ENCODE measurements around the gene HUS1B.
A peak's percentile ranks its signal among the peaks of the same experiment; 100 is the strongest.
"Not testable (repeated sequence)": the region's sequence is repeated elsewhere in the genome, so short reads cannot be mapped to it uniquely, and the experiment has no call there.

Gene HUS1B

DNA sequence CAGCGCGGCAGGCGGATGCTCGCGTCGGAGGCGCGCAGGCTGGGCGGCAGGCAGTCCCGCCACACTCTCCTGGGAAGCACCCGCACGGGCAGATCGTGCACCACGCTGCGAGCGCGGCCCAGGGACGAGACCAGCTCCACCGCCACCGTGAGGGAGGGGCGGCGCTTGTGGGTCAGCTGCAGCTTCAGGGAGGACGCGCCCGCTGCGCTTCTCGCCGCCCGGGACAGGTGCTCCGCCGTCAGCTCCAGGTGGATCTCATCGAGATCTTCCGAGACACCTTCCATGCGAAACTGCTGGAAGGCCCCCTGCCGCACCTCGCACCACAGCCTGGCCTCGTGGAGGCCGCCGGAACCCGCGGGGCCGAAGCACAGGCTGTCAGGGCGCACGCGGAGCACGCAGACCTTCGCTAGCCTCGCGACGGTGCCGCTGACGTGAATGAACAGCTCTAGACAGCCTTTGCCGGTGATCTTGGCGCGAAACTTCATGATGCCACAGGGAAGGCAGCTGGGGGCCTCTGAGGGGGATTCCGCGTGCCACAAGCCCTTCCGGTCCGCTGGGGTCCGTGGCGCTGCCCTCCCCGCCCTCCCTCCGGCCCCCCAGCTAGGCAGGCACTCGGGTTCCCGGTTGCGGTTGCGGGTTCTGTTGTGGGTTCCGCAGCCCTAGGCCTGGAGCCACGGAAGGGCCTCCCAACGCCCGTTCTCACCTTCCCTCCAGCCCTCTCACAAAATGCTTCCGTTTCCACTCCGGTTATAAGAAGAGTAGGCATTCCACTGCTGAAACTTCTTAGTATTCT is at the start of gene HUS1B:
TSS of gene HUS1B (minus strand) at position 641 of the 793 bp plus-strand sequence. CDS start at position 485, 156 bp downstream.
- H3K4me1 ChIP-seq (ENCODE audit: control insufficient read depth, insufficient read depth, low read length): peaks cover 3% of the 10 kb centered on the region
- no peaks in the 10 kb centered on the region for H3K27me3 ChIP-seq (ENCODE audit: control insufficient read depth, insufficient read depth, low read length)
- H3K36me3 ChIP-seq (ENCODE audit: control insufficient read depth, insufficient read depth, low read length): no peaks in the 10 kb centered on the region
- no peak within 1 kb of the TSS for H3K27ac ChIP-seq (ENCODE audit: low read depth, low read length)
- H3K4me3 ChIP-seq (ENCODE audit: low read length): no peak within 1 kb of the TSS
- no peak within 1 kb of the TSS for H3K9ac ChIP-seq (ENCODE audit: low read length)

- Histone ChIP-seq H3K27ac (ENCODE audit: low read depth, low read length) (no peak overlapping the region), H3K27me3 (ENCODE audit: control insufficient read depth, insufficient read depth, low read length) (no peaks in the 10 kb centered on the region), H3K4me3 (ENCODE audit: low read length) (no peak overlapping the region), H3K4me1 (ENCODE audit: control insufficient read depth, insufficient read depth, low read length) (peaks cover 3% of the 10 kb centered on the region), H3K36me3 (ENCODE audit: control insufficient read depth, insufficient read depth, low read length) (no peaks in the 10 kb centered on the region), H3K9ac (ENCODE audit: low read length) (no peak overlapping the region)
Observed at GRCh38 chr6:706146-706545, 49.2 kb upstream of the HUS1B start.

- H3K4me1 ChIP-seq (ENCODE audit: control insufficient read depth, insufficient read depth, low read length): peaks cover 1% of the 10 kb centered on the region
- no peak overlapping the region for H3K27ac ChIP-seq (ENCODE audit: low read depth, low read length)
- H3K27me3 ChIP-seq (ENCODE audit: control insufficient read depth, insufficient read depth, low read length): no peaks in the 10 kb centered on the region
- no peaks in the 10 kb centered on the region for H3K36me3 ChIP-seq (ENCODE audit: control insufficient read depth, insufficient read depth, low read length)
- H3K9ac ChIP-seq (ENCODE audit: low read length): no peak overlapping the region
- no peak overlapping the region for H3K4me3 ChIP-seq (ENCODE audit: low read length)
Observed at GRCh38 chr6:705047-705446, 48.1 kb upstream of the HUS1B start.

DNA sequence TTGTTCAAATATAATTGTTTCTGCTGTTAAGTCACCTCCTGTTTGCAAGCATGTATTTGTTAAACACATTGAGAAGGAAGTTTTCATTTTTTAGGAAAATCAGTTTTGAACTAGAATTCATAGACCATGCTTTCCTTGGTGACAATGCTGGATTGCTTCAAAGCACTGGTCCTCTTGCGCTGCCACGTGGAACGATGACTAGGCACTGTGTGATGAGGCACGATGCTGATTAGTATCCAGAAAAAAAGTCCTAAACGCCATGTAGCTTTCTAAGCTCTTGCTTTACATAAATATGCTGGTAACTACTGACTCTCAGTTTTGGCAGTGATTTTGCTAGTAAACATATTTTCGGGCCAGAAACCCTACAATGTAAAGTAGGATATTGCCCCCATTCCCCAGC is 47.1 kb upstream of the HUS1B start:
- no peak overlapping the region for H3K4me3 ChIP-seq (ENCODE audit: low read length)
- no peak overlapping the region for H3K9ac ChIP-seq (ENCODE audit: low read length)
- H3K36me3 ChIP-seq (ENCODE audit: control insufficient read depth, insufficient read depth, low read length): no peaks in the 10 kb centered on the region
- H3K27ac ChIP-seq (ENCODE audit: low read depth, low read length): no peak overlapping the region
- H3K27me3 ChIP-seq (ENCODE audit: control insufficient read depth, insufficient read depth, low read length): no peaks in the 10 kb centered on the region
- H3K4me1 ChIP-seq (ENCODE audit: control insufficient read depth, insufficient read depth, low read length): no peaks in the 10 kb centered on the region

DNA sequence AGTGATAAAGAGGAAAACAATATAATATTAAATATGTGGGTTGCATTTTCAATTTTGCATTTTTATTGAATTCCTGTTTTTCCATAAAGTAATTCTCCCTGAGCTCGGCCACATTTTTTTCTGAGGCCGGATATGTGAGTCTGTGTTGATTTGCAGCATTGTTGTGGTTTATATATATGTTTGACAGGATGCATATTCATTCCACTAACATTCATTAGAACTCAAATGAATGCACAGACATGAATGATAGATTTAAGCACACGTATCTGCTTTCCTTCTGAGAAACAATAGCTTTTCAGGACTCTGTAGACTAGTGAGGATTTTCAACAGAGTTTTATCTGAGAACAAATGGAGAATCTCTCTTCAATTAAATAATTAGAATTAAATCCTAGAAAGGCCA is 46.7 kb upstream of the HUS1B start:
- no peak overlapping the region for H3K4me3 ChIP-seq (ENCODE audit: low read length)
- no peaks in the 10 kb centered on the region for H3K27me3 ChIP-seq (ENCODE audit: control insufficient read depth, insufficient read depth, low read length)
- no peaks in the 10 kb centered on the region for H3K36me3 ChIP-seq (ENCODE audit: control insufficient read depth, insufficient read depth, low read length)
- H3K27ac ChIP-seq (ENCODE audit: low read depth, low read length): no peak overlapping the region
- H3K4me1 ChIP-seq (ENCODE audit: control insufficient read depth, insufficient read depth, low read length): no peaks in the 10 kb centered on the region
- H3K9ac ChIP-seq (ENCODE audit: low read length): no peak overlapping the region

GRCh38 chr6:701700-702479 is 45.0 kb upstream of the HUS1B start:
- Histone ChIP-seq H3K27me3 (ENCODE audit: control insufficient read depth, insufficient read depth, low read length) (no peaks in the 10 kb centered on the region), H3K4me3 (ENCODE audit: low read length) (no peak overlapping the region), H3K27ac (ENCODE audit: low read depth, low read length) (no peak overlapping the region), H3K4me1 (ENCODE audit: control insufficient read depth, insufficient read depth, low read length) (no peaks in the 10 kb centered on the region), H3K36me3 (ENCODE audit: control insufficient read depth, insufficient read depth, low read length) (no peaks in the 10 kb centered on the region), H3K9ac (ENCODE audit: low read length) (no peak overlapping the region)

DNA sequence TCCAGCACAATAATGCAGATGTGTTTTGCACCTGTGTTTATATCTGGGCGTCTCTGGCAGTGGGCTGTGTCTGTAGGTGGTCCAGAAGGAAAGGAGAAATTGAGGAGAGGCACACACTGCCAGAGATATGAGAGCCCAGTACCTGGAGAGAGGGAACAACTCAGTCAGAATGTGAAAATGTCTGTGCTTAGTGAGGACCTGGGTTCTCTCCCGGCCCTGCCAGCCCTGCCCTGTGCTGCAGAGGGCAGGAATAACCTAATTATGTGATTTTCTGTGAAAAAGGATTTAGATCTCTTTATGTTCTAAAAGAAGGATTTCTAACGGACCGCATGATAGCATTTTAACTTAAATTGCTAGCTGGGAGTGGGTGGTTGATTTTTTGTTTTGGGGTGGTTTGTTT is 44.3 kb upstream of the HUS1B start:
- Histone ChIP-seq H3K27me3 (ENCODE audit: control insufficient read depth, insufficient read depth, low read length) (no peaks in the 10 kb centered on the region), H3K36me3 (ENCODE audit: control insufficient read depth, insufficient read depth, low read length) (no peaks in the 10 kb centered on the region), H3K9ac (ENCODE audit: low read length) (no peak overlapping the region), H3K4me3 (ENCODE audit: low read length) (no peak overlapping the region), H3K4me1 (ENCODE audit: control insufficient read depth, insufficient read depth, low read length) (no peaks in the 10 kb centered on the region), H3K27ac (ENCODE audit: low read depth, low read length) (no peak overlapping the region)

DNA sequence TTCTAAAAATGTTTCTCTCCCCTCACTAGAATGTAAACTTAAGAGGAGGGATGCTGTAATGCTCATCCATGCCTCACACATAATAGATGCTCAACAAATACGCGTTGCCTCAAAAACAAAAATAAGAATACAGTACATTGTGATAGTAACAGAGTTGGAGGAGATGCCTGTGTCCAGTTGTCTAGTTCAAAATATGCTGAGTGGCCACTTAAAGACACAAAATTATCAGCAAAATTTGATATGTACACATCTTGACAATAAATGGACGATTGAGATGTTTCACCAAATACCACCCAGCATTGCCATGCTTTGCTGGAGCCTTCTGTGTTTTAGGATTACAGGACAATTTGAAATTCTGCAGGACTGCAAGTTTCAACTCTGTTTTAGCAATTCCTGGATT is 43.6 kb upstream of the HUS1B start:
- H3K4me3 ChIP-seq (ENCODE audit: low read length): no peak overlapping the region

GRCh38 chr6:699319-699718 is 42.4 kb upstream of the HUS1B start:
- H3K4me3 ChIP-seq (ENCODE audit: low read length): no peak overlapping the region
- H3K27me3 ChIP-seq (ENCODE audit: control insufficient read depth, insufficient read depth, low read length): no peaks in the 10 kb centered on the region
- H3K4me1 ChIP-seq (ENCODE audit: control insufficient read depth, insufficient read depth, low read length): no peaks in the 10 kb centered on the region
- no peaks in the 10 kb centered on the region for H3K36me3 ChIP-seq (ENCODE audit: control insufficient read depth, insufficient read depth, low read length)
- no peak overlapping the region for H3K9ac ChIP-seq (ENCODE audit: low read length)
- H3K27ac ChIP-seq (ENCODE audit: low read depth, low read length): no peak overlapping the region

More for the DNA sequence above, 43.6 kb upstream of the HUS1B start:
- Histone ChIP-seq H3K4me1 (ENCODE audit: control insufficient read depth, insufficient read depth, low read length) (no peaks in the 10 kb centered on the region), H3K27me3 (ENCODE audit: control insufficient read depth, insufficient read depth, low read length) (no peaks in the 10 kb centered on the region), H3K27ac (ENCODE audit: low read depth, low read length) (no peak overlapping the region), H3K36me3 (ENCODE audit: control insufficient read depth, insufficient read depth, low read length) (no peaks in the 10 kb centered on the region), H3K9ac (ENCODE audit: low read length) (no peak overlapping the region)

DNA sequence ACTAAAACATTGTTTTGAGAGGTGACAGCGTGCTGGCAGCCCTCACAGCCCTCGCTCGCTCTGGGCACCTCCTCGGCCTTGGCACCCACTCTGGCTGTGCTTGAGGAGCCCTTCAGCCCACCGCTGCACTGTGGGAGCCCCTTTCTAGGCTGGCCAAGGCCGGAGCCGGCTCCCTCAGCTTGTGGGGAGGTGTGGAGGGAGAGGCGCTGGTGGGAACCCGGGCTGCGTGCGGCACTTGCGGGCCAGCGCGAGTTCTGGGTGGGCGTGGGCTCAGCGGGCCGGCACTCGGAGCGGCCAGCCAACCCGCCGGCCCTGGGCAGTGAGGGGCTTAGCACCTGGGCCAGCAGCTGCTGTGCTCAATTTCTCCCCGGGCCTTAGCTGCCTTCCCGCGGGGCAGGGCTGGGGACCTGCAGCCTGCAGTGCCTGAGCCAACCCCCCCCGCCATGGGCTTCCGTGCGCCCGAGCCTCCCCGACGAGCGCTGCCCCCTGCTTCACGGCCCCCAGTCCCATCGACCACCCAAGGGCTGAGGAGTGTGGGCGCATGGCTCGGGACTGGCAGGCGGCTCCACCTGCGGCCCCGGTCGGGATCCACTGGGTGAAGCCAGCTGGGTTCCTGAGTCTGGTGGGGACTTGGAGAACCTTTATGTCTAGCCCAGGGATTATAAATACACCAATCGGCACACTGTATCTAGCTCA is 37.7 kb upstream of the HUS1B start:
- H3K4me3 ChIP-seq (ENCODE audit: low read length); H3K4me1 ChIP-seq (ENCODE audit: control insufficient read depth, insufficient read depth, low read length); H3K9ac ChIP-seq (ENCODE audit: low read length); H3K27me3 ChIP-seq (ENCODE audit: control insufficient read depth, insufficient read depth, low read length); H3K36me3 ChIP-seq (ENCODE audit: control insufficient read depth, insufficient read depth, low read length); H3K27ac ChIP-seq (ENCODE audit: low read depth, low read length): not testable (repeated sequence)

- Histone ChIP-seq H3K4me3 (ENCODE audit: low read length) (peak overlapping the region; percentile 97), H3K36me3 (ENCODE audit: control insufficient read depth, insufficient read depth, low read length) (no peaks in the 10 kb centered on the region), H3K4me1 (ENCODE audit: control insufficient read depth, insufficient read depth, low read length) (peaks cover 9% of the 10 kb centered on the region), H3K27me3 (ENCODE audit: control insufficient read depth, insufficient read depth, low read length) (no peaks in the 10 kb centered on the region), H3K27ac (ENCODE audit: low read depth, low read length) (no peak overlapping the region), H3K9ac (ENCODE audit: low read length) (no peak overlapping the region)
Observed at GRCh38 chr6:693723-694009, 36.8 kb upstream of the HUS1B start.

DNA sequence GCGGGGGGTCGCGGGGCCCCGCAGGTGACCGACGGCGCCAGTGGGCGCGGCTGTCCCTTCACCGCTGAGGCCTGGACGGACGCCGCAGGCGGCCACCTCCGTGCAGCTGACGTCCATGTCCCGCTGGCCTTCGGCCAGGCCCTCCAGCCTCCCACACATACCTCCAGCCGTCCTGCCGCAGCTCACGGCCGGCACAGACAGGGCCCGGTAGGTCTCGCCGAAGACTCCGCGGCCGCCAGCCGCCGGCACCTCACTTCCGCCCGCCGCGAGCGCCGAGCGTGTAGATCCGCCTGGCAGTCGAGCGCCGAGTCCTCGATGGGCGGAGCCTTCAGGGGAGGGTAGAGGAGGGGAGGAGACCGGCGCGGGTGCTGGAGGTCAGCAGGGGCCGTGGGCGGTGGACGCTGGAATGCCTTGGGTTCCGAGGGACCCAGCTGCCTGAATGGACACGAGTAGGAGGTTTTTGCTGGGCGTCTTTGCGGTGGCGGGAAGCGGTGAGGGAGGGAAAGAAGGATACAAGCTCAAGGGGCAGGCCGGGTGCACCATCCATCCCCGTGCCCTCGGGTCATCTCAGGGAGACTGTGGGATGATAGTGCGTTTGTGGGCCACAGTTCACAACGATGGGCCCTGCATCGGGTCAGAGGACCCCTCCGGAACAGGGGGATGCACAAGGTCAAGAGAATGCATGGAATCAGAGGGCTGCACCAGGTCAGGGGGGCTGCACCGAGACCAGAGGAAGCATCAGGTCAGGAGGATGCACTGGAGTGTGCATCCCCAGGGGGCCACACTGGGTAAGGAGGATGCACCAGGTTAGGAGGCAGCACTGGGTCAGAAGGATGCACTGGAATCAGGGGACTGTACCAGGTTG is 36.2 kb upstream of the HUS1B start, which contains the start of gene EXOC2:
TSS of gene EXOC2 (minus strand) at position 282 of the 865 bp plus-strand sequence. CDS start 55,321 bp downstream, outside the sequence.
- Histone ChIP-seq H3K4me1 (ENCODE audit: control insufficient read depth, insufficient read depth, low read length) (peaks cover 9% of the 10 kb centered on the region), H3K27me3 (ENCODE audit: control insufficient read depth, insufficient read depth, low read length) (no peaks in the 10 kb centered on the region), H3K4me3 (ENCODE audit: low read length) (peak within 1 kb of the TSS; percentile 97), H3K27ac (ENCODE audit: low read depth, low read length) (peak within 1 kb of the TSS; percentile 71), H3K36me3 (ENCODE audit: control insufficient read depth, insufficient read depth, low read length) (no peaks in the 10 kb centered on the region), H3K9ac (ENCODE audit: low read length) (peak within 1 kb of the TSS; percentile 74)

Data from rectal smooth muscle tissue (tissue), 1 donor.